ENCODE measurements around the gene GCNT2.
"Not testable (repeated sequence)": the region's sequence is repeated elsewhere in the genome, so short reads cannot be mapped to it uniquely, and the experiment has no call there.

GCNT2 gene

GRCh38 chr6:10665595-10665994 is 144.4 kb downstream of the GCNT2 start:
- not testable (repeated sequence) for DNase-seq

DNA sequence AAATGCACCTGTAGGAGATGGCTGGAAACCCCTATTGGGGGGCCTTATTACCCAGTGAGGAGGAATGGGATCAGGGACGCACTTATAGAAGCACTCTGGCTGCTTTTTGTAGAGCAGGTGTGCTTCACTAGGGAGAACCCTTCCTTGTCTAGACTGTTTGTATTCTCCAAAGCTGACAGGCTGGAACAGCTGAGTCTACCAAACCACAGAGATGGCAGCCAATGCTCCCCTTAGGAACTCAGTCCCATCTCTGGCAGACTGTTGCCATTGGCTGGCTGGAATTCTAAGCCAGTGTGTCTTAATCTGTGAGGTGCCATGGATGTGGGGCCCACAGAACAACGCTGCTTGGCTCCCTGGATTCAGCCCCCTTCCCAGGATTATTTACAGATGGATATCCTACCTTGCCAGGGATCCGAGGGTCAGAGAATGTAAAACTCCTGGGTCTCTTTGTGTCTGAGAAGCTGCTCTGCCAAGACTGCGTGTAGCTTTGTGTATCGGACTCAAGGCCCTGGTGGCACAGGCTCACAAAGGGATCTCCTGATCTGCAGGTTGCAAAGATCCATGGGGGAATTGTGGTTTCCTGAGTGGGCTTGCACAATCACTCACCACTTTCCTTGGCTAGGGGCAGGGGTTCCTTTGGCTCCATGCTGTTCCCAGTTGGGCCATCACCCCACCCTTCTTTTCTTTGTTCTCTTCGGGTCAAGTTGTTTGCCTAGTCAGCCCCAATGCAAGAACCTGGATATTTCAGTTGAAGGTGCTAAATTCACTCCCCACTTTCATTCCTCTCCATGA is 147.2 kb downstream of the GCNT2 start:
- DNase-seq = no peak

GRCh38 chr6:10676403-10676802 is 155.3 kb downstream of the GCNT2 start:
- DNase-seq = no peak

DNA sequence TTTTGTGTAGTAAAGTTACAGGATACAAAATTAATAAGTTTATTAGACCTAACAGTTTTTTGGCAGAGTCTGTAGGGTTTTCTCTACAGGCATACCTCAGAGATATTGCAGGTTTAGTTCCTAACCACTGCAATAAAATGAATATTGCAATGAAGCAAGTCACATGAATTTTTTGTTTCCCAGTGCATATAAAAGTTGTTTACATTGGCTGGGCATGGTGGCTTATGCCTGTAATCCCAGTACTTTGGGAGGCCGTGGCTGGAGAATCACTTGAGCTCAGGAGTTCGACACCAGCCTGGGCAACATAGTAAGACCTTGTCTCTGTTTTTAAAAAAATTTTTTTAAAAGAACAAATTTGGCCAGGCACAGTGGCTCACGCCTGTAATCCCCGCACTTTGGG is 157.3 kb downstream of the GCNT2 start:
- DNase-seq = no peak

All from activated CD8-positive, alpha-beta memory T cell treated with anti-CD3 and anti-CD28 coated beads, Interleukin-2, amount 50 U/mL, for 48 hours (primary cell).